Liver (tissue), 9 donors: ENCODE measurements around the gene ILF2. TPM values are rescaled to one million over a fixed set of nuclear protein-coding genes. Genes with fewer than 3 reads are reported as not detected.

Experiments
- DNase-seq: peaks from one replicate; pipeline ENCODE4 v3.0.0-alpha.2; 2017; ENCODE audit warnings: low spot score
- H3K27ac ChIP-seq, 2 donors: one replicate each; pipeline ENCODE4 v1.7.0; 2013; ENCODE audit warnings: inconsistent platforms in 2 of 2, low read length in 2 of 2, control low read depth in 1 of 2, low read depth in 1 of 2, mild to moderate bottlenecking in 1 of 2
- H3K27me3 ChIP-seq, 4 donors: one replicate each; pipeline versions ENCODE4 v1.6.1 to v1.7.0; 2013; ENCODE audit warnings: low read length in 3 of 4, inconsistent platforms in 1 of 4, mild to moderate bottlenecking in 1 of 4, moderate library complexity in 1 of 4; ENCODE audit not compliant: control insufficient read depth in 4 of 4, insufficient read depth in 4 of 4
- H3K36me3 ChIP-seq, 4 donors: one replicate each; pipeline versions ENCODE4 v1.6.1 to v1.7.0; 2013; ENCODE audit warnings: low read length in 3 of 4, mild to moderate bottlenecking in 3 of 4, low read depth in 1 of 4, moderate library complexity in 1 of 4; ENCODE audit not compliant: control insufficient read depth in 4 of 4, insufficient read depth in 3 of 4
- H3K4me1 ChIP-seq, 4 donors: one replicate each; pipeline versions ENCODE4 v1.6.1 to v1.7.0; 2013; ENCODE audit warnings: low read length in 3 of 4, mild to moderate bottlenecking in 3 of 4, moderate library complexity in 1 of 4; ENCODE audit not compliant: control insufficient read depth in 4 of 4, insufficient read depth in 4 of 4
- H3K4me3 ChIP-seq, 3 donors: one replicate each; pipeline versions ENCODE4 v1.6.1 to v1.7.0; 2013; ENCODE audit warnings: low read length in 3 of 3, control low read depth in 1 of 3, low read depth in 1 of 3, mild to moderate bottlenecking in 1 of 3
- H3K9ac ChIP-seq, 2 donors: one replicate each; pipeline ENCODE4 v1.7.0; 2013; ENCODE audit warnings: low read length in 2 of 2, mild to moderate bottlenecking in 2 of 2, moderate library complexity in 2 of 2, control low read depth in 1 of 2, low read depth in 1 of 2
- H3K9me3 ChIP-seq, 4 donors: one replicate each; pipeline versions ENCODE4 v1.6.1 to v1.7.0; 2013; ENCODE audit warnings: low read length in 3 of 4; ENCODE audit not compliant: control insufficient read depth in 4 of 4
- ATF3 ChIP-seq: IDR thresholded peaks from 2 replicates; pipeline ENCODE4 v1.6.1; 2016; ENCODE audit warnings: antibody characterized with exemption
- CTCF ChIP-seq: fragments of 150-350 bp; IDR thresholded peaks from 2 replicates; pipeline ENCODE4 v1.5.1; 2017; ENCODE audit warnings: improper control_type of control experiment, low read depth, low read length; ENCODE audit not compliant: missing input control
- EGR1 ChIP-seq, 2 donors: IDR thresholded peaks; 2 replicates each; pipeline ENCODE4 v1.6.1; 2016 to 2018; ENCODE audit warnings: antibody characterized with exemption in 2 of 2, low read depth in 2 of 2
- FOXA1 ChIP-seq: IDR thresholded peaks from 2 replicates; pipeline ENCODE4 v1.6.1; 2016; ENCODE audit warnings: antibody characterized with exemption
- FOXA2 ChIP-seq: IDR thresholded peaks from 2 replicates; pipeline ENCODE4 v1.6.1; 2016; ENCODE audit warnings: antibody characterized with exemption
- GABPA ChIP-seq, 2 donors: IDR thresholded peaks in 1 of 2; conservative IDR thresholded peaks in 1 of 2; 2 replicates each; pipeline ENCODE4 v1.6.1; 2016; ENCODE audit warnings: antibody characterized with exemption in 2 of 2, mild to moderate bottlenecking in 1 of 2, moderate library complexity in 1 of 2
- HNF4A ChIP-seq, 2 donors: conservative IDR thresholded peaks; 2 replicates each; pipeline ENCODE4 v1.6.1; 2016; ENCODE audit warnings: antibody characterized with exemption in 2 of 2, mild to moderate bottlenecking in 2 of 2
- HNF4G ChIP-seq: IDR thresholded peaks from 2 replicates; pipeline ENCODE4 v1.6.1; 2016; ENCODE audit warnings: antibody characterized with exemption
- JUND ChIP-seq, 2 donors: IDR thresholded peaks; 2 replicates each; pipeline ENCODE4 v1.6.1; 2016; ENCODE audit warnings: antibody characterized with exemption in 2 of 2
- MAX ChIP-seq: IDR thresholded peaks from 2 replicates; pipeline ENCODE4 v1.6.1; 2016; ENCODE audit warnings: antibody characterized with exemption
- RAD21 ChIP-seq, 2 donors: IDR thresholded peaks; 2 replicates each; pipeline ENCODE4 v1.6.1; 2016; ENCODE audit warnings: antibody characterized with exemption in 2 of 2, mild to moderate bottlenecking in 2 of 2
- REST ChIP-seq: IDR thresholded peaks from 2 replicates; pipeline ENCODE4 v1.6.1; 2016; ENCODE audit warnings: antibody characterized with exemption, mild to moderate bottlenecking
- RXRA ChIP-seq, 2 donors: IDR thresholded peaks; 2 replicates each; pipeline ENCODE4 v1.6.1; 2017 to 2018; ENCODE audit warnings: antibody characterized with exemption in 2 of 2, mild to moderate bottlenecking in 1 of 2
- TAF1 ChIP-seq: conservative IDR thresholded peaks from 2 replicates; pipeline ENCODE4 v1.6.1; 2016; ENCODE audit warnings: antibody characterized with exemption, mild to moderate bottlenecking
- YY1 ChIP-seq: IDR thresholded peaks from 2 replicates; pipeline ENCODE4 v1.6.1; 2016; ENCODE audit warnings: antibody characterized with exemption, mild to moderate bottlenecking
- ZBTB33 ChIP-seq: IDR thresholded peaks from 2 replicates; pipeline ENCODE4 v1.6.1; 2016; ENCODE audit warnings: antibody characterized with exemption
- WGBS: extraction: QIAGEN DNeasy Blood & Tissue Kit; methylation state at CpG from one replicate; pipeline ENCODE4 v1.1.7; 2013; 5-methylcytosine and 5-hydroxymethylcytosine counted together
- polyA plus RNA-seq, 2 donors: library from polyadenylated mRNA; stranded (reverse) in 1 of 2; unstranded in 1 of 2; fragments of 200-250 nt in 1 of 2; fragments of >200 nt in 1 of 2; fragmentation: Nextera tagmentation in 1 of 2; extraction: Ambion mirVana in 1 of 2; gene quantifications; one replicate each; pipeline versions ENCODE4 v1.2.1 to v1.2.3, GENCODE V29; 2013 to 2015
- total RNA-seq, 2 donors: library from RNA; depleted of rRNA; stranded (reverse); fragments of >200 nt; gene quantifications; one replicate each; pipeline ENCODE4 v1.2.3, GENCODE V29; 2014
- donor health status: healthy.
- donor health status: healthy.
- donor health status: healthy.
- donor health status: healthy.
- donor health status: healthy.

Gene ILF2
- total and polyA plus RNA-seq, 4 donors, result 28.7 to 84.2 (median 51.5) TPM

GRCh38 chr1:153630384-153630783, 40.4 kb downstream of the ILF2 start:
- H3K36me3 ChIP-seq, result no peaks in the 10 kb centered on the region
- no peak overlapping the region for H3K27ac ChIP-seq
- H3K9ac ChIP-seq, result no peak overlapping the region
- no peaks in the 10 kb centered on the region for H3K27me3 ChIP-seq
- 94% methylated on average over 7 of the region's 7 CpGs for WGBS
- no peak for DNase-seq
- H3K4me1 ChIP-seq, result peaks cover 12 to 31% (median 24%) of the 10 kb centered on the region in 4 donors
- no peak overlapping the region for H3K4me3 ChIP-seq
- no peak for TF ChIP-seq REST
- no peak for TF ChIP-seq HNF4G
- TF ChIP-seq MAX, result no peak
- TF ChIP-seq YY1, result no peak
- no peak for TF ChIP-seq EGR1 (IDR thresholded peaks at IDR 0.05; ENCODE audit: low read depth in 2 of 2)
- no peak for TF ChIP-seq RXRA (IDR thresholded peaks at IDR 0.05)
- TF ChIP-seq FOXA2, result no peak
- TF ChIP-seq TAF1, result no peak
- H3K9me3 ChIP-seq, result no peaks in the 10 kb centered on the region

- TF ChIP-seq REST (no peak), FOXA2 (no peak), CTCF (no peak), TAF1 (no peak), JUND (IDR thresholded peaks at IDR 0.05) (no peak), HNF4A (conservative IDR thresholded peaks at IDR 0.05) (no peak), HNF4G (no peak), FOXA1 (no peak), RAD21 (IDR thresholded peaks at IDR 0.05) (no peak), EGR1 (IDR thresholded peaks at IDR 0.05; ENCODE audit: low read depth in 2 of 2) (no peak), ZBTB33 (no peak), YY1 (no peak), RXRA (IDR thresholded peaks at IDR 0.05) (no peak), ATF3 (no peak), GABPA (IDR thresholded peaks at IDR 0.05 in 1 of 2, conservative IDR thresholded peaks at IDR 0.05 in 1 of 2) (no peak)
- H3K27me3 ChIP-seq, result no peaks in the 10 kb centered on the region
- H3K4me1 ChIP-seq, result peaks cover 9 to 29% (median 23%) of the 10 kb centered on the region in 4 donors
- H3K27ac ChIP-seq, result no peak overlapping the region
- H3K9ac ChIP-seq, result no peak overlapping the region
- 100% methylated on average over 1 of the region's 1 CpG for WGBS
- DNase-seq, result no peak
- H3K36me3 ChIP-seq, result no peaks in the 10 kb centered on the region
- H3K4me3 ChIP-seq, result no peak overlapping the region
- no peaks in the 10 kb centered on the region for H3K9me3 ChIP-seq
Measured at GRCh38 chr1:153629971-153630370, 40.8 kb downstream of the ILF2 start.
